Measurements from ENCODE around the gene PARD3B.

PARD3B gene

GRCh38 chr2:204842661-204843485, 297.6 kb downstream of the PARD3B start:
- DNase-seq (ENCODE audit: low read depth), result no peak

- no peak for DNase-seq (ENCODE audit: low read depth)
These were observed 301.2 kb downstream of the PARD3B start for GRCh38 chr2:204846471-204846870.

GRCh38 chr2:204849892-204850291, 304.6 kb downstream of the PARD3B start:
- no peak for DNase-seq (ENCODE audit: low read depth)

- DNase-seq (ENCODE audit: low read depth), result no peak
These were observed 305.3 kb downstream of the PARD3B start for GRCh38 chr2:204850581-204850980.

GRCh38 chr2:204853905-204854304, 308.6 kb downstream of the PARD3B start:
- no peak for DNase-seq (ENCODE audit: low read depth)

- DNase-seq (ENCODE audit: low read depth), result no peak
These were observed 315.0 kb downstream of the PARD3B start for GRCh38 chr2:204860274-204860673.

GRCh38 chr2:204862809-204863208, 317.5 kb downstream of the PARD3B start:
- DNase-seq (ENCODE audit: low read depth), result no peak

GRCh38 chr2:204863336-204863735, 318.1 kb downstream of the PARD3B start:
- DNase-seq (ENCODE audit: low read depth), result no peak

GRCh38 chr2:204869132-204869823, 324.0 kb downstream of the PARD3B start:
- DNase-seq (ENCODE audit: low read depth), result no peak

GRCh38 chr2:204870053-204870452, 324.8 kb downstream of the PARD3B start:
- no peak for DNase-seq (ENCODE audit: low read depth)

- DNase-seq (ENCODE audit: low read depth), result no peak
These were observed 326.1 kb downstream of the PARD3B start for GRCh38 chr2:204871231-204871953.

GRCh38 chr2:204876311-204876710, 331.0 kb downstream of the PARD3B start:
- no peak for DNase-seq (ENCODE audit: low read depth)

GRCh38 chr2:204877691-204878090, 332.4 kb downstream of the PARD3B start:
- DNase-seq (ENCODE audit: low read depth), result no peak

- no peak for DNase-seq (ENCODE audit: low read depth)
These were observed 335.7 kb downstream of the PARD3B start for GRCh38 chr2:204880928-204881327.

- DNase-seq (ENCODE audit: low read depth), result no peak
These were observed 336.4 kb downstream of the PARD3B start for GRCh38 chr2:204881655-204882054.

- no peak for DNase-seq (ENCODE audit: low read depth)
These were observed 340.5 kb downstream of the PARD3B start for GRCh38 chr2:204885747-204886146.

- DNase-seq (ENCODE audit: low read depth), result no peak
These were observed 341.4 kb downstream of the PARD3B start for GRCh38 chr2:204886713-204887112.

- DNase-seq (ENCODE audit: low read depth), result no peak
These were observed 342.9 kb downstream of the PARD3B start for GRCh38 chr2:204888222-204888621.

GRCh38 chr2:204890680-204891079, 345.4 kb downstream of the PARD3B start:
- no peak for DNase-seq (ENCODE audit: low read depth)

- DNase-seq (ENCODE audit: low read depth), result no peak
These were observed 346.5 kb downstream of the PARD3B start for GRCh38 chr2:204891739-204892138.

GRCh38 chr2:204892506-204893255, 347.4 kb downstream of the PARD3B start:
- no peak for DNase-seq (ENCODE audit: low read depth)

GRCh38 chr2:204896146-204896545, 350.9 kb downstream of the PARD3B start:
- no peak for DNase-seq (ENCODE audit: low read depth)
